A549 (cell line): ENCODE data around the gene SLC37A1.

ENCODE experiments used
- CBX2 ChIP-seq: fragments of 200-600 bp; sonication (generic); IDR thresholded peaks from 2 replicates; pipeline ENCODE4 v1.6.1; 2016; ENCODE audit warnings: low read depth, mild to moderate bottlenecking, borderline replicate concordance
- EP300 ChIP-seq, 2 experiments: fragments of >200 bp; sonication (Bioruptor Twin); formaldehyde crosslinking; IDR thresholded peaks; 2 replicates in 1 of 2; 3 replicates in 1 of 2; pipeline ENCODE4 v1.6.1; 2016 to 2017
- JUN ChIP-seq, 2 experiments: fragments of >200 bp; sonication (Bioruptor Twin); formaldehyde crosslinking; IDR thresholded peaks; 2 replicates in 1 of 2; 3 replicates in 1 of 2; pipeline ENCODE4 v1.6.1; 2016 to 2017
- MAFK ChIP-seq: fragments of 450-650 bp; IDR thresholded peaks from 2 replicates; pipeline ENCODE4 v1.6.1; 2014; ENCODE audit not compliant: partially characterized antibody
- NFE2L2 ChIP-seq: fragments of 150-350 bp; conservative IDR thresholded peaks from 2 replicates; pipeline ENCODE4 v1.6.1; 2014; ENCODE audit warnings: low read length
- NR3C1 ChIP-seq: fragments of >200 bp; sonication (Bioruptor Twin); formaldehyde crosslinking; IDR thresholded peaks from 3 replicates; pipeline ENCODE4 v1.6.1; 2017
- POLR2A ChIP-seq: IDR thresholded peaks from 2 replicates; pipeline ENCODE4 v1.6.1; 2012; ENCODE audit warnings: mild to moderate bottlenecking, low read length
- RCOR1 ChIP-seq: fragments of 150-350 bp; IDR thresholded peaks from 2 replicates; pipeline ENCODE4 v1.6.1; 2014; ENCODE audit warnings: antibody characterized with exemption, low read length, low read depth
- RNF2 ChIP-seq: fragments of 200-600 bp; sonication (generic); IDR thresholded peaks from 2 replicates; pipeline ENCODE4 v1.6.1; 2016; ENCODE audit warnings: low read depth, mild to moderate bottlenecking, antibody characterized with exemption, moderate library complexity, borderline replicate concordance
- ZNF302 ChIP-seq: fragments of 250-450 bp; sonication (Bioruptor Pico); IDR thresholded peaks from 2 replicates; pipeline ENCODE4 v1.9.0; 2021; ENCODE audit warnings: inconsistent platforms, mild to moderate bottlenecking, moderate library complexity
- TF ChIP-seq, protein P1 (sequence below): fragments of >200 bp; sonication (Bioruptor Twin); formaldehyde crosslinking; IDR thresholded peaks from 3 replicates; pipeline ENCODE4 v1.5.1; 2016
- TF ChIP-seq, protein P2 (sequence below): fragments of 450-650 bp; IDR thresholded peaks from 2 replicates; pipeline ENCODE4 v1.6.1; 2014; ENCODE audit warnings: antibody characterized with exemption

DNA sequence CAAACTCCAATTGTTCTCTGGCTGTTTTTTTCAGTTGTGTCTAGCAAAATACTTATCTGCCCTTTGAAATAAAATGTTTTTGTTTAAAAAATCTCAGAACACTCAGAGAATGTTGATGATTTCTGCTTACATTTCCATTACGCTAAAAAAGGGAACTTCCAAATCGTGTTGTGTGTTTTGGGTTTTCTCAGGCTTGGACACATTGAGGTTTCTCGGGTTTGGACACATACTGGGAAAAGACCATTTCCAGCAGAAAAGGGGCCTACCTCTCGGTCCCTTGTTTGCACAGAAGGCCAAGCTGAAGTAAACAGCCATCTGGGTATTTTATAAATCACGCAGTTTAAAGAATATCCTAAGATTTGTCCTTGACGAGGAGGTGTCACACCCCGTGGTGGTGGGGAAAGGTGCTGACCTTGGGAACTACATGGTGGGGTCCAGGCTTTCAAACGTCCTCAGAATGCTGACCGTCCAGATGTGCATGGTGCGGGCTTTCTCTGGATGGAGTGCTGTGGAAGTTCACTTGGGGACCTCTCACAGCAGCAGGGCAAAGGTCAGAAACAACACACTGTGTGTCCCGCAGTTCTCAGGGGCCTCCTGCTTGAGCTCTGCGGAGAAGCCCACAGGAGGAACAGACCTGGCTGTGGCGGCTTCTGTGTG, 67.8 kb downstream of the SLC37A1 start:
- TF ChIP-seq CBX2 (no peak), RNF2 (no peak), MAFK (no peak), NFE2L2 (no peak), JUN (IDR thresholded peaks at IDR 0.05) (no peak), NR3C1 (no peak), RCOR1 (no peak), EP300 (IDR thresholded peaks at IDR 0.05) (no peak), POLR2A (no peak), ZNF302 (no peak)
- TF ChIP-seq, protein P1, sequence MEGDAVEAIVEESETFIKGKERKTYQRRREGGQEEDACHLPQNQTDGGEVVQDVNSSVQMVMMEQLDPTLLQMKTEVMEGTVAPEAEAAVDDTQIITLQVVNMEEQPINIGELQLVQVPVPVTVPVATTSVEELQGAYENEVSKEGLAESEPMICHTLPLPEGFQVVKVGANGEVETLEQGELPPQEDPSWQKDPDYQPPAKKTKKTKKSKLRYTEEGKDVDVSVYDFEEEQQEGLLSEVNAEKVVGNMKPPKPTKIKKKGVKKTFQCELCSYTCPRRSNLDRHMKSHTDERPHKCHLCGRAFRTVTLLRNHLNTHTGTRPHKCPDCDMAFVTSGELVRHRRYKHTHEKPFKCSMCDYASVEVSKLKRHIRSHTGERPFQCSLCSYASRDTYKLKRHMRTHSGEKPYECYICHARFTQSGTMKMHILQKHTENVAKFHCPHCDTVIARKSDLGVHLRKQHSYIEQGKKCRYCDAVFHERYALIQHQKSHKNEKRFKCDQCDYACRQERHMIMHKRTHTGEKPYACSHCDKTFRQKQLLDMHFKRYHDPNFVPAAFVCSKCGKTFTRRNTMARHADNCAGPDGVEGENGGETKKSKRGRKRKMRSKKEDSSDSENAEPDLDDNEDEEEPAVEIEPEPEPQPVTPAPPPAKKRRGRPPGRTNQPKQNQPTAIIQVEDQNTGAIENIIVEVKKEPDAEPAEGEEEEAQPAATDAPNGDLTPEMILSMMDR, result no peak
- TF ChIP-seq, protein P2, sequence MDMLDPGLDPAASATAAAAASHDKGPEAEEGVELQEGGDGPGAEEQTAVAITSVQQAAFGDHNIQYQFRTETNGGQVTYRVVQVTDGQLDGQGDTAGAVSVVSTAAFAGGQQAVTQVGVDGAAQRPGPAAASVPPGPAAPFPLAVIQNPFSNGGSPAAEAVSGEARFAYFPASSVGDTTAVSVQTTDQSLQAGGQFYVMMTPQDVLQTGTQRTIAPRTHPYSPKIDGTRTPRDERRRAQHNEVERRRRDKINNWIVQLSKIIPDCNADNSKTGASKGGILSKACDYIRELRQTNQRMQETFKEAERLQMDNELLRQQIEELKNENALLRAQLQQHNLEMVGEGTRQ, result no peak
